22Rv1 (cell line): ENCODE data around the gene CAMK2G.

Experiments used
- H3K27ac ChIP-seq: fragments of 450-650 bp; 2 replicates; pipeline ENCODE4 v1.5.1; 2017
- CTCF ChIP-seq: fragments of 450-650 bp; IDR thresholded peaks from 2 replicates; pipeline ENCODE4 v1.5.1; 2017; ENCODE audit warnings: mild to moderate bottlenecking
- ZFX ChIP-seq: fragments of 450-650 bp; IDR thresholded peaks from 2 replicates; pipeline ENCODE4 v1.6.1; 2017; ENCODE audit warnings: antibody characterized with exemption, borderline replicate concordance

Gene CAMK2G

GRCh38 chr10:73878365-73878764 is 4.0 kb upstream of the CAMK2G start:
- no peak overlapping the region for H3K27ac ChIP-seq
- TF ChIP-seq CTCF = no peak
- no peak for TF ChIP-seq ZFX

GRCh38 chr10:73877533-73878160 is 3.3 kb upstream of the CAMK2G start:
- TF ChIP-seq CTCF = no peak
- TF ChIP-seq ZFX = no peak
- H3K27ac ChIP-seq = no peak overlapping the region

- no peak overlapping the region for H3K27ac ChIP-seq
- no peak for TF ChIP-seq ZFX
- no peak for TF ChIP-seq CTCF
Measured at GRCh38 chr10:73876971-73877370, 2.6 kb upstream of the CAMK2G start.

- TF ChIP-seq ZFX (no peak), CTCF (no peak)
- H3K27ac ChIP-seq = no peak overlapping the region
Measured at GRCh38 chr10:73876566-73876965, 2.2 kb upstream of the CAMK2G start.

- TF ChIP-seq CTCF = no peak
- TF ChIP-seq ZFX = no peak
- no peak overlapping the region for H3K27ac ChIP-seq
Measured at GRCh38 chr10:73876157-73876556, 1.8 kb upstream of the CAMK2G start.

- H3K27ac ChIP-seq = no peak overlapping the region
- no peak for TF ChIP-seq ZFX
- TF ChIP-seq CTCF = no peak
Measured at GRCh38 chr10:73875139-73875475, 752 bp upstream of the CAMK2G start.

- TF ChIP-seq CTCF (no peak), ZFX (no peak)
- H3K27ac ChIP-seq = 0 out of 2 replicates have a peak overlapping the region, but pooled peaks have one; percentile 18
Measured at GRCh38 chr10:73873838-73874215, 528 bp downstream of the CAMK2G start.
